Raji (cell line): Measurements from ENCODE around the gene PHYKPL.

Source experiments
- POLR2A ChIP-seq: IDR thresholded peaks from 2 replicates; pipeline ENCODE4 v1.6.1; 2011; ENCODE audit warnings: low read depth, low read length, control low read depth; ENCODE audit not compliant: insufficient read depth

PHYKPL gene

GRCh38 chr5:178232124-178232919 is at the start of gene PHYKPL:
PHYKPL (minus strand) TSS chr5:178232802; CDS start chr5:178232550, 252 bp downstream.
- TF ChIP-seq POLR2A = peak; percentile 74

GRCh38 chr5:178282391-178282790 is 49.8 kb upstream of the PHYKPL start:
- TF ChIP-seq POLR2A = no peak

GRCh38 chr5:178281331-178281730 is 48.7 kb upstream of the PHYKPL start:
- TF ChIP-seq POLR2A = no peak

- no peak for TF ChIP-seq POLR2A
Measured at GRCh38 chr5:178280631-178281030, 48.0 kb upstream of the PHYKPL start.

- no peak for TF ChIP-seq POLR2A
Measured at GRCh38 chr5:178279723-178280438, 47.3 kb upstream of the PHYKPL start.

- no peak for TF ChIP-seq POLR2A
Measured at GRCh38 chr5:178279026-178279722, 46.6 kb upstream of the PHYKPL start.

GRCh38 chr5:178278358-178279023 is 45.9 kb upstream of the PHYKPL start:
- TF ChIP-seq POLR2A = no peak

- no peak for TF ChIP-seq POLR2A
Measured at GRCh38 chr5:178277866-178278265, 45.3 kb upstream of the PHYKPL start.

- TF ChIP-seq POLR2A = no peak
Measured at GRCh38 chr5:178277346-178277745, 44.7 kb upstream of the PHYKPL start.

- TF ChIP-seq POLR2A = no peak
Measured at GRCh38 chr5:178274781-178275537, 42.4 kb upstream of the PHYKPL start.

- no peak for TF ChIP-seq POLR2A
Measured at GRCh38 chr5:178273665-178274541, 41.3 kb upstream of the PHYKPL start.

GRCh38 chr5:178273041-178273440 is 40.4 kb upstream of the PHYKPL start:
- no peak for TF ChIP-seq POLR2A

- TF ChIP-seq POLR2A = no peak
Measured at GRCh38 chr5:178272591-178272990, 40.0 kb upstream of the PHYKPL start.
